BJ (cell line): Measurements from ENCODE around the gene ATXN10. TPM values are rescaled to one million over a fixed set of nuclear protein-coding genes. Genes with fewer than 3 reads are reported as not detected.

Experiments
- CTCF ChIA-PET: fragments of 350-600 bp; formaldehyde crosslinking; extraction: SDS; loops from one replicate; lab custom pipeline; 2021; ENCODE audit warnings: antibody characterized with exemption, inconsistent platforms; lab: Yijun Ruan, JAX
- POLR2A ChIA-PET: fragments of 300-600 bp; sonication (Branson Sonifier 250); formaldehyde crosslinking; extraction: SDS; loops from one replicate; lab custom pipeline; 2021; ENCODE audit warnings: antibody characterized with exemption; lab: Charles Lee
- DNase-seq: peaks from one replicate; pipeline ENCODE4 v3.0.0-alpha.2; 2011; ENCODE audit warnings: low read depth
- H3K27me3 ChIP-seq: 2 replicates; pipeline ENCODE4 v1.6.0; 2011; ENCODE audit warnings: low read length; ENCODE audit not compliant: control insufficient read depth, insufficient read depth
- H3K36me3 ChIP-seq: 2 replicates; pipeline ENCODE4 v1.5.1; 2011; ENCODE audit warnings: low read length; ENCODE audit not compliant: control insufficient read depth, insufficient read depth
- H3K4me3 ChIP-seq: 2 replicates; pipeline ENCODE4 v1.5.1; 2011; ENCODE audit warnings: low read depth, mild to moderate bottlenecking, control low read depth, low read length
- CTCF ChIP-seq: IDR thresholded peaks from 2 replicates; pipeline ENCODE4 v1.5.1; 2011; ENCODE audit warnings: low read depth, mild to moderate bottlenecking, control low read depth, inconsistent platforms, low read length, moderate library complexity; ENCODE audit not compliant: insufficient read depth
- polyA plus RNA-seq: library from polyadenylated mRNA; depleted of rRNA; stranded (reverse); fragments of >200 nt; gene quantifications from 2 replicates; pipeline ENCODE4 v1.2.3, GENCODE V29; 2011

The ATXN10 gene
- polyA plus RNA-seq, 1 experiment, result 328 TPM

- DNase-seq, result no peak
- ChIA-PET CTCF (no interaction called here), POLR2A (no interaction called here)
These were observed 218.7 kb downstream of the ATXN10 start for GRCh38 chr22:45890351-45890635.

DNA sequence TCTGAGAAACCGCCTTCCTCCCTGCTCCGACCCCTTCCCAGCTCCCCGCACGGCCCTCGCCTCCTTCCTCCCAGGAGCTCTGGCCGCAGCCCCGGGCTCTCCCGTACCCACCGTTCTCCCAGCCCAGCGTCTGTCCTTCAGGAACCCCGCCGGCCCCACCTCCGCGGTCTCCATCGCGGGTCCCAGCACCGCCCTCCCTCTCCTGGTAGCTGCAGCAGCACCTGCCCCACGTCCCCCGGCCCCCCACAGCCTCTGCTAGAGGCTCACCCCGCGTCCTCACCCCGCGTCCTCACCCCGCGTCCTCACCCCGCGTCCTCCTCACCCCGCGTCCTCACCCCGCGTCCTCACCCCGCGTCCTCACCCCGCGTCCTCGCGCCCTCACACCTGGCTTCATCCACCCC lies 219.4 kb downstream of the ATXN10 start:
- CTCF ChIA-PET, result no interaction called here
- Histone ChIP-seq H3K27me3 (peaks cover 6% of the 10 kb centered on the region; the same call in 1 of the 2 replicates), H3K4me3 (no peak overlapping the region), H3K36me3 (no peaks in the 10 kb centered on the region)
- POLR2A ChIA-PET, result no interaction called here
- no peak for TF ChIP-seq CTCF
- DNase-seq, result no peak

More at GRCh38 chr22:45890351-45890635, 218.7 kb downstream of the ATXN10 start:
- no peak overlapping the region for H3K4me3 ChIP-seq
- TF ChIP-seq CTCF, result no peak
- H3K27me3 ChIP-seq, result peaks cover 3% of the 10 kb centered on the region; the same call in 1 of the 2 replicates
- no peaks in the 10 kb centered on the region for H3K36me3 ChIP-seq

- H3K36me3 ChIP-seq, result no peaks in the 10 kb centered on the region
- peaks cover 8% of the 10 kb centered on the region; the same call in 1 of the 2 replicates for H3K27me3 ChIP-seq
- no peak for DNase-seq
- POLR2A ChIA-PET, result no interaction called here
- no peak overlapping the region for H3K4me3 ChIP-seq
- no peak for TF ChIP-seq CTCF
- CTCF ChIA-PET, result no interaction called here
These were observed 219.9 kb downstream of the ATXN10 start for GRCh38 chr22:45891471-45891995.

DNA sequence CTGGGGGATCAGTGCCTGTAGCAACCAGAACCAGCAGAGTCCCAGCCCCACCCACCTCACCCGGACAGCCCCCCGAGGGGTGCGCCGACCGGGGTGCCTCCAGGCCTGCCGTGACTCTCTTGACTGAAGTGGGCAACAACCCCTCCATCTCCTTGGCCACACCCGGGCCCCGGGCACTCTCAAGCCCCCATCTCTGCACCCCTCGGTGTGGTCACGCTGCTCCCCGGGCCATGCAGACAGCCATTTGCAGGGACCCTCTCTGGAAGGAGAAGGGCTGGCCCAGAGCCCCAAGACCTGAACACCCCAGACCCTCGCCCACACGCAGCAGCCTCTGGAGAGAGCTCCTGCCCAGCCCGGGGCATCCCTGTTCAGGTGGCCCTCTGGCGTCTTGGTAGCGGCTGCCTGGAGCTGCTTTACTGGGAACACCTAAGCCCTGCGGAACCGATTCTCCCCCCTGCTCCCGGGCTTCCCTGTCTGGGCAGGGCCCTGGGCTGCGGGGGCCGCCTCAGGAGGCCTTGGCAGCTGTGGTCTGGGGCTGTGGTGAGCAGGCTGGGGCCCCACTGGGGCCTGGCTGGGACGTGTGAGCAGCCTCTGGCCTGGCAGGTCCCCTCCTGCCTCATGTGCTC lies 220.5 kb downstream of the ATXN10 start:
- H3K36me3 ChIP-seq, result no peaks in the 10 kb centered on the region
- CTCF ChIA-PET, result no interaction called here
- no peak for DNase-seq
- H3K27me3 ChIP-seq, result peaks cover 10% of the 10 kb centered on the region; the same call in 1 of the 2 replicates
- H3K4me3 ChIP-seq, result no peak overlapping the region
- no peak for TF ChIP-seq CTCF
- POLR2A ChIA-PET, result no interaction called here

DNA sequence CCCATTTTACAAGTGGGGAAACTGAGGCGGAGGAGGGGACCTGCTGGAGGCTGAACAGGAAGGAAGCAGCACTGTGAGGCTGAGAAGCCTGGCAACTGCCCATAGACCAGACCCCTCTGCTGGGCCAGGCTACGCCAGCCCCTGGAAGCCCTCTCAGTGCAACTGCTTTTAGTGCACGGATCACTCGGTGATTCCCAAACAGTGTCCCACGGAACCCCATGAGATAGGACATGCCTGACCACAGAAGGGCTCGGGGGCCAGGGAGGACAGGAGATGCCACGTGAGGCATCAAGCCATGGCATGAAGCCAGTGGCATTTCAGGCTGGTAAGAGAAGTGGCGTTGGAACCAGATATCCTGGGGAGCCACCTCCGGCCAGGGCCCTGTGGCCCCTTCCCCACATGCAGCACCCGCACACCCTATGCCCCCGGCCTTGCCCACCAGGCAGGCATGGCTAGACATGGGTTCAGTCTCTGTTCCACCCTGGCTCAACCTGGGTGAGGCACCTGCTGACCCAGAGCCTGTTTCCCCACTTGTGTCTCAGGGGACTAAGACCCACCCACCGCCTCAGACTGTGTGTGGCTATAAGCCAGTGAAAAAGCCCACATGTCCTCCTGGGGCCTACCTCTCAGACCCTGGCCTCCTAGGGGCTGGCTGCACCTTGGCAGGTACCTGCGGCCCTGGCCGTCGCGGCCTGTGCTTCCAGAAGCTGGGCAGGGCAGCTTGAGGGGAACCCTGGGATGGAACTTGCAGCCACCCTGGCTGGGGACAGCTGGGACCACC lies 221.2 kb downstream of the ATXN10 start:
- H3K36me3 ChIP-seq, result no peaks in the 10 kb centered on the region
- H3K27me3 ChIP-seq, result peaks cover 10% of the 10 kb centered on the region; the same call in 1 of the 2 replicates
- no peak overlapping the region for H3K4me3 ChIP-seq
- CTCF ChIA-PET, result no interaction called here
- POLR2A ChIA-PET, result no interaction called here
- DNase-seq, result no peak
- TF ChIP-seq CTCF, result no peak
